RPMI7951 (cell line): Measurements from ENCODE around the gene FXYD1. TPM values are rescaled to one million over a fixed set of nuclear protein-coding genes. Genes with fewer than 3 reads are reported as not detected.

Experiments used
- DNase-seq: peaks from one replicate; pipeline ENCODE4 v3.0.0-alpha.2; 2012; ENCODE audit warnings: low read depth
- total RNA-seq: library from RNA; depleted of rRNA; stranded (reverse); fragments of >200 nt; shearing (Covaris generic); gene quantifications from 2 replicates; pipeline ENCODE4 v1.2.3, GENCODE V29; 2014

The FXYD1 gene
- total RNA-seq, 1 experiment from 2014 or later = not detected

GRCh38 chr19:35162471-35163326, 24.1 kb downstream of the FXYD1 start:
- peak; percentile 92 for DNase-seq

GRCh38 chr19:35164418-35164817, 25.8 kb downstream of the FXYD1 start:
- DNase-seq = peak; percentile 49

- no peak for DNase-seq
Measured at GRCh38 chr19:35165200-35166058, 26.8 kb downstream of the FXYD1 start.

DNA sequence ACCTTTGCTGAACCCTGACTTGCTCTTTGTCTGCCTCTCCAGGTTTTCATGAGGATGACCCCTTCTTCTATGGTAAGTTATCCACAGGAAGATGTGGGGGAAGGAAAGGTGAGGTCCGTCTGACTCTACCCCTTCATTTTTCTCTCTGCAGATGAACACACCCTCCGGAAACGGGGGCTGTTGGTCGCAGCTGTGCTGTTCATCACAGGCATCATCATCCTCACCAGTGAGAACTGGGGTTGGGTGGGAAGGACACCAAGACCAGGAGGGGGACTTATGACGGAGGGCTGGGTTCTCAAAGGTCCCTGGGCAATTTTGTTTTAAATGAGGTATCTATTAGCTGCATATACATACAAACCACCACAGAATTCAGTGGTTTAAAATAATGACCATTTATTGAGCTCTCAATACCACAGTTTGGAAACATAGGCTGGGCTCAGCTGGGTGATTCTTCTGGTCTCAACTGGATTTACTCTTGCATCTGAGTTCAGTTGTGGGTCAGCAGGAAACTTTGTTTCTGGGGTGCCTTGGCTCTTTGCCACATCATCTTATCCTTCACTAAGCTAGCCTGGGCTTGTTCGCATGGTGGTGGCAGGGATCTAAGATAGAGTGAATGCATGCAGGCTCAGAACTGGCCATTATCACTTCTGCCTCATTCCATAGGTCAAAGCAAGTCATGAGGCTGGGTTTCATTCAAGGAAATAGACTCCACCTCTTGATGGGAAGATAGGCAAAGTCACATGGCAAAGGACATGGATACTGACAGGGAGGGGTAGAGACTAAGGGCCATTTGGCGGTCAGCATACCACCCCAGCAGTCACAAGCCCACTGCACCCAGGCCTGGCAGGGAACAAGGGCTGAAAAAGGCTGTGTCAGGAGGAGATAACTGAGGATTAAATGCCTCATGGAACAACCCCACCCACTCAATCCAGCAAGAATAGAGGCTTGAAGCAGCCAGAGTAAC, 27.8 kb downstream of the FXYD1 start:
- no peak for DNase-seq

DNA sequence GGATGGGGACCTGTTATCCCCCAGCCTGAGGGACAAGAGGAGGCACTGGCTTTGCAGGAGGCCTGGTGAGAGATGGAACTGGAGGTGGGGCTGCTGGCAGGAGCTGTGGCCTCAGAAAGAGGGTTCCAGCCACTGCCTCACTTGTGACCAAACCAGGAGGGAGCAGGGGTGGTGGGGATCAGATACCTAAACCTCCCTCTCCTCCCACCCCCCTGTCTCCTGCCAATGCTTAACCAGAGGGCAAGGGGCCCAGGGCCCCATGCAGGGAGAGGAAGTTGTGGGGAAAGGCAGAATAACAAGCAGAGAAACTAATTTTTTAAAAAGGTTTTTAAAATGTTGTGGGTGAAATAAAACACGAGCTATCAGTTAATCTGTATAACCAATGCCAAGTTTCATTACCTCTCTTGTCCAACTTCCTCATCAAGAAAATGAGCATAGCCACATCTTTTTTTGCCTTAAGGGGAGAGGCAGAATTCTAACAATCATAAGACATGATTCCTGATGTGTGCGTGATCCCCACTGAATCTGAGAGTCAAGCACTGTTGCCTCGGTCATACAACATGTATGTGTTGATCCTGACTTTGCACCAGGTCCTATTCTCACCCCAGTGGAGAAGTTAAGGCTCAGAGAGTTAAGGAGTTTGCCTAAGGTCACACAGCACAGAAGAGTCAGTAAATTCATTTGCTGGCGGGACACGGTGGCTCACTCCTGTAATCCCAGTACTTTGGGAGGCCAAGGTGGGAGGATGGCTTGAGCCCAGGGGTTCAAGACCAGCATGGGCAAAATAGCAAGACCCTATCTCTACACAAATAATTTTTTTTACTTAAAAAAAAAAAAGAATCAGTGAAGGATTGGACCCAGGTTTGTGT, 28.9 kb downstream of the FXYD1 start:
- DNase-seq = peak; percentile 30

- DNase-seq = peak; percentile 85
Measured at GRCh38 chr19:35168196-35168595, 29.6 kb downstream of the FXYD1 start.

- DNase-seq = no peak
Measured at GRCh38 chr19:35169221-35169995, 30.8 kb downstream of the FXYD1 start.

- DNase-seq = no peak
Measured at GRCh38 chr19:35170359-35171061, 31.9 kb downstream of the FXYD1 start.

DNA sequence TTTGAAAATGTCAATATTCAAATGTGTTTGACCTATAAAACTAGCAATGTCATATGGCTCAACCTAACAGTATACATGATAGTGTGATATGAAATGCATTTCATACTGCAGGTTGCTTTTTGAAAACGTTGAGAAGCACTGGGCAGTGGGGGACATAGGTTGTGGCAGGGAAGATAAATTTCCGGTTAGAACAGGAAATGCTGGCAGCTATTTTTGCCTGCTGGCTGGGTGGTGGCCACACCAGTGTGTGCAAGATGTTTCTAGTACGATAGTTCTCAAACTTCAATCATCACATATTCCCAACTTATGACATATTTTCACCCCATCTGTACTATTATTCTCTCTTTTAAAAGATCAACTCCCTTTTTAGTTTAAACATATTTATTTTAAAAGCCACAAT, 33.1 kb downstream of the FXYD1 start:
- no peak for DNase-seq

DNA sequence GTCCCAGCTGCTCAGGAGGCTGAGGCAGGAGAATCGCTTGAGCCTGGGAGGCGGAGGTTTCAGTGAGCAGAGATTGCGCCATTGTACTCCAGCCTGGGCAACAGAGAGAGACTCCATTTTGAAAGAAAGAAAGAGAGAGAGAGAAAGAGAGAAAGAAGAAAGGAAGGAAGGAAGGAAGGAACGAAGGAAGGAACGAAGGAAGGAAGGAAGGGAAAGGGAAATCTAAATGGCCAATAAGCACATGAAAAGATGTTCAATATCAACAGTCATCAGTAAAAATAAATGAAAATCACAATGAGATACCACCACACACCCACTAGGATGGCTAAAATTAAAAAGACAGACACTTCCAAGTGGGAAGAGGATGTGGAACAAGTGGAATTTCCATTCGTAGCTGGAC, 35.6 kb downstream of the FXYD1 start:
- DNase-seq = no peak

- no peak for DNase-seq
Measured at GRCh38 chr19:35176181-35176570, 37.6 kb downstream of the FXYD1 start.

GRCh38 chr19:35177377-35178274, 39.0 kb downstream of the FXYD1 start:
- no peak for DNase-seq

DNA sequence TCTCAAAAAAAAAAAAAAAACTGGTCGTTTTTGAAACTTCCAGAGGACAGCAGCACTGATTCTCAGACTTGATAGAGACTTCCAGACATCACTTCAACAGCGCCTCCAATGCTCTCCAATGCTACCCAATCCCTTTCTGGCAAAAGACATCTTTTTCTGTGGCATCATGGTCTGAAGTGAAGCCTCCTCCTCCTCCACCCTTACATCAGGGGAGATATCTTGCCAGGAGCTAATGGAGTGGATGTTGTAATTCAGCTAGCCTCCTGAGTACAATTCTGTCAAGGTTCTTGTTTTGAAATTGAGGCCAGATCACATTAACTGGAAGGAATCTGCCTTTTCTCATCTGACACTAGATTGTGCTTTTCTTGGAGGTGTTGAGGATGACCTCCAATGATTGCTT, 40.1 kb downstream of the FXYD1 start:
- no peak for DNase-seq

GRCh38 chr19:35179830-35180229, 41.2 kb downstream of the FXYD1 start:
- DNase-seq = no peak

DNA sequence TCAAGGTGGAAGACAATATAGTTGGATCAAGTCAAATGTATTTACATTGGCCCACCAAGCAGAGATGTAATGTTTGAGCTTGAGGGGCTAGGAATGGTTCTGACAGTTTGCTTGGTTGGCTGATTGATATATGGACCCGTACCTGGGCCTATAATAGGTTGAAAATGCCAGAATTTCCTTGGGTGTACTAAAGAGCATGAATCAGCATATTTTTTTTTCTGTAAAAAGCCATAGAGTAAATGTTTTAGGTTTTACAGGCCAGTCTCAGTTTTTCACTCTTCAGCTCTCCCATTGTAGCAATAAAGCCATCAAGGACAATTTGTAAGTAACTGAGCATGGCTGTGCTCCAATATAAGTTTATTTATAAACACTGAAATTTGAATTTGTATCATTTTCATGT, 42.8 kb downstream of the FXYD1 start:
- DNase-seq = no peak

GRCh38 chr19:35184267-35184666, 45.6 kb downstream of the FXYD1 start:
- no peak for DNase-seq

DNA sequence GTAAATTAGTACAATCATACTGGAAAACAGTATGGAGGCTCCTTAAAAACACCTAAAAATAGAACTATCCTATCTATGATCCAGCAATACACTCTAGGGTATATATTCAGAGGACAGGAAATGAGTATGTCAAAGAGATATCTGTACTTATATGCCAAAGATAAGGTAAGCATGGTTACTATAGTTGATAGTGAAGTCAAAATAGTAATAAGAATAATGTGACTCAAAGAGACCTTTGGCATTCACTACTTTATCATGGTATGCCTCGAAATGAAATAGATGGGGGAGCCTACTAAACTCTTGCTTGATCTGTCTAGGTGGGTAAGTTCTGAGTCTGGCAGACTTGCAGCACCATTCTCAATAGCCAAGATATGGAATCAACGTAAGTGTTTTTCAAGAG, 46.3 kb downstream of the FXYD1 start:
- DNase-seq = no peak
